SK-N-MC (cell line): ENCODE results near the gene TCIRG1.

Experiments
- DNase-seq: peaks from one replicate; pipeline ENCODE4 v3.0.0-alpha.2; 2011; ENCODE audit warnings: low read depth, low spot score
- H3K27ac ChIP-seq: fragments of 200-600 bp; sonication (generic); 2 replicates; pipeline ENCODE4 v1.5.1; 2016; ENCODE audit warnings: mixed run types
- H3K36me3 ChIP-seq: fragments of 200-600 bp; sonication (generic); 2 replicates; pipeline ENCODE4 v1.6.1; 2017; ENCODE audit warnings: antibody characterized with exemption, low read length, mixed read lengths; ENCODE audit not compliant: insufficient read depth
- H3K4me3 ChIP-seq: fragments of 200-600 bp; sonication (generic); 2 replicates; pipeline ENCODE4 v1.5.1; 2016
- H3K9ac ChIP-seq: fragments of 200-600 bp; sonication (generic); 2 replicates; pipeline ENCODE4 v1.8.0; 2017; ENCODE audit warnings: mixed run types, mixed read lengths; ENCODE audit not compliant: insufficient read length
- H3K9me3 ChIP-seq: fragments of 200-600 bp; sonication (generic); 2 replicates; pipeline ENCODE4 v1.6.1; 2017; ENCODE audit warnings: low read depth, mild to moderate bottlenecking, antibody characterized with exemption, low read length, moderate library complexity, mixed read lengths
- EZH2 ChIP-seq: fragments of 200-600 bp; sonication (generic); IDR thresholded peaks from one replicate; pipeline ENCODE4 v1.6.1; 2017; ENCODE audit warnings: antibody characterized with exemption
- FOXP2 ChIP-seq: optimal IDR thresholded peaks from 2 replicates; pipeline ENCODE3; 2011; ENCODE audit warnings: mild to moderate bottlenecking, moderate library complexity; ENCODE audit not compliant: insufficient read depth; ENCODE audit errors: extremely low read length, control extremely low read depth
- POLR2AphosphoS5 ChIP-seq: IDR thresholded peaks from 2 replicates; pipeline ENCODE4 v1.6.1; 2012; ENCODE audit warnings: mild to moderate bottlenecking, low read depth, low read length, borderline replicate concordance

The TCIRG1 gene

DNA sequence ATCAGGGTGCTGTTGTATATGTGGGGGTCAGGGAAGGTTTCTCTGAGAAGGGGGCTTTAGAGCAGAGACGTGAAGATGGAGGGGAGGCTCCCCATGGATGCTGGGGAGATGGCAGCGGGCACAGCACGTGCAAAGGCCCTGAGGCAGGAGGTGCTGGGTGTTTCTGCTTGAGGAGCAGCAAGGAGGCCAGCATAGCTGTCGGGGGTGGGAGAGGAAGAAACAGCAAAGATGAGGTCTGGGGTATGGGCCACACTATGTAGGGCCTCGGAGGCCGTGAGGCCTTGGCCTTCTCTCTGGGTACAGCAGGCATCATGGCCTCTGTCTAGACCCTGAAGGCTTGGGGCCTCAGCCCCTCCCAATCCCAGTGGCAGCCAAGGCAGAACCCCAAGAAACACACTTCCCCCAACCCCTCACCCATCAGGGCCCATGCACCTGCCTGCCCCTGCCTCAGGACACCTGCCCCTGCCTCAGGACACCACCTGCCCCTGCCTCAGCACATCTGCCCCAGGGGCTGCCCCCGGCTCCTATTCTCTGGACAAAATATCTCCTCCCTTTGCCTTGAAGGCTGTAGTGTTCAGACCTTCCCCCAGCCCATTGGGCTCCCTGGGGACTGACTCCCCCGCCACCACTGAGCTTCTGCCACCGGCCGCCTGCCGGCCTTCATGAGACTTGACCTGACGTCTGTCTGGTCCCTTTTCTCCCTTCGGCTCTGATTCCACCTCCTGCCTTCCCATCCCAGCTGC is 22.5 kb upstream of the TCIRG1 start:
- Histone ChIP-seq H3K4me3 (no peak overlapping the region), H3K27ac (no peak overlapping the region)

DNA sequence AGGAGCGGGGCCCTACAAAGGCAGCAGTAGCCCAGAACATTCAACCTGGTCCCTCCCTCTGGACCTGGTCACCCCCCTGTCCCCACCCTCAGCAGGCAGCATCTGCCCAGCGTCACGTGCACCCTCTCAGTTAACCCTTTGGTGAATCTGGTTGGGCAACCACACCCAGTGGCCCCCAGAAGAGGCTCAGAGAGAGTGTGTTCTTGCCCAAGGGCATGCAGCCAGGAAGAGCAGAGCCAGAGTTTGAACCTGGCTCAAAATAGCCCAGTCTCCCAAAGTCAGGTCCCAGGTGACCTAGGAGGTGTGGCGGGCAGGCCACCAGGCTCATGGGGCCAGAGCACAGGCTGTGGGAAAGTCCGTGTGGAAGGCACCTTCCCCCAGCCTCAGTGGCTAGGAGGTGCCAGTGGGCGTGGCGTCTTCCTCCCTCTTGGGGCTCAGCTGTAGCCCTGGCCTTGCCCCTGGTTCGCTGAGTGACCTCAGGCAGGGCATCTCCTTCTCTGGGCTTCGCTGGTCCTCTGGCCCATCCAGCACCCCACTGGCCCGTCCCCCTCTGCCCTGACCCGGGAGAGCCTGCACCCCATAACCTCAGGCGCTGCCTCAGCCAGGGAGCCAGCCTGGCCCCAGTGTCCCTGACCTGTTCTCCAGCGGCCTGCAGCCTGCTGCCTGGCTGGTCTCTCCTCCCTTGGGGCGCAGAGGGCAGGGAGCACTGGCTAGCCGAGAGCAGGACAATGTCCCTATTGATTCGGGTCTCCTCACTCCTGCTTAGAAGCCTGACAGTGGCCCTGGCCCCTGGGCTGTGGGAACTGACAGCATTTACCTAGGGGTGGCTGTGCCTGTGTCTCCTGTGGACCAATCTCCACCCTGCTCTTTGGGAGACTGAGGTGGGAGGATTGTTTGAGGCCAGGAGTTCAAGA is 21.7 kb upstream of the TCIRG1 start:
- no peak for DNase-seq
- Histone ChIP-seq H3K9ac (no peak overlapping the region), H3K9me3 (no peaks in the 10 kb centered on the region), H3K36me3 (no peaks in the 10 kb centered on the region), H3K4me3 (no peak overlapping the region), H3K27ac (no peak overlapping the region)
- TF ChIP-seq POLR2AphosphoS5, result no peak
- TF ChIP-seq EZH2, result no peak
- TF ChIP-seq FOXP2, result no peak

More for the DNA sequence above, 22.5 kb upstream of the TCIRG1 start:
- H3K9me3 ChIP-seq, result no peaks in the 10 kb centered on the region
- DNase-seq, result no peak
- TF ChIP-seq FOXP2, result no peak
- H3K9ac ChIP-seq, result no peak overlapping the region
- H3K36me3 ChIP-seq, result no peaks in the 10 kb centered on the region

DNA sequence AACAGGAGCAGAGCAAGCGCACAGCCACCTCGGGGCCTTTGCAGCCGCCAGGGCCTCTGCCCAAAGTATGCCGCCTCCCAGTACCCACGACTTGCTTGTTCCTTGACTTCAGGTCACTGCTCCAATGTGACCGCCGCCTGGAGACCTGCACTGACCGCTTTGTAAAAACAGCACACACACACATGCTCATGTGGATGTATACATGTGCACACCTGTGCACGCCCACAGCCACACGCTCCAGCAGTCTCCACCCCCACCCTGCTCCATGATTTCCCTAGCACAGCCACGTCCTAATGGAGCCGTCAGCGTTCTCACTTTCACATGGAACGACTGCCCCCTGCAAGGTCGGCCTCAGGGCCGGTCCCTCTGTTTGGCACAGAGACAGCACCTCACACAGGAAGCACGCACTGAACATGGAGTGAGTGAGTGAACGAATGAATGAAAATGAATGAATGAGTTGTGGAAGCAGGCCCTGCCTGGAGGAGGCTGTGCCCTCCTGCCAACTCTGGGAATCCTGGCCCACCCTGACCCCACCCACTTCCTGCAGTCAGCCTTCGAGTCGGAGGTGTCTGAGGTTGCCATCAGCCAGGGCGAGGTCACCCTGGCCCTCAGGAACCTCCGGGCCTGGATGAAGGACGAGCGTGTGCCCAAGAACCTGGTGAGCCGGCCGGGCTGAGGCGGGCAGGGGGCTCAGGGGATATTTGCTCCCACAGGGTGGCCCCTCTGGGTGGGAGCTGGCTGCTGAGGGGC is 20.7 kb upstream of the TCIRG1 start:
- H3K27ac ChIP-seq, result no peak overlapping the region
- H3K9ac ChIP-seq, result no peak overlapping the region
- no peaks in the 10 kb centered on the region for H3K36me3 ChIP-seq
- no peak overlapping the region for H3K4me3 ChIP-seq
- H3K9me3 ChIP-seq, result no peaks in the 10 kb centered on the region
- no peak for TF ChIP-seq FOXP2
- TF ChIP-seq EZH2, result no peak
- no peak for TF ChIP-seq POLR2AphosphoS5
- no peak for DNase-seq

DNA sequence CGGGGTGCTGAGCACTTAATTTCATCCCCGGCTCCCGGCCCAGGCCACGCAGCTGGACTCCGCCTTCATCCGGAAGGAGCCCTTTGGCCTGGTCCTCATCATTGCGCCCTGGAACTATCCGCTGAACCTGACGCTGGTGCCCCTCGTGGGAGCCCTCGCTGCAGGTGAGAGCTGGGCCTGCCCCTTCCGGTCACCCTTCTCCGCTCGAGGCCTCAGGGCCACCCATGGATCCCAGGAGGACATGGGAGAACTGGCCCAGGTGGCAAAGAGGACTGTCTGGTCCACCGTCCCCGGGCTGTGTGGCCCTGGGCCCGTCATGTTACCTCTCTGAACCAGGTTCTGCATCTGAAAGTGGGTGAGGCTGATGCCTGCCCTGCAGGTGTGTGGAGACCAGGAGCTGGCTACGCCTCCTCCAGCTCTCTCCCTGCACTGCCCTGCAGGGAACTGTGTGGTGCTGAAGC is 20.1 kb upstream of the TCIRG1 start:
- H3K4me3 ChIP-seq, result no peak overlapping the region
- no peaks in the 10 kb centered on the region for H3K9me3 ChIP-seq
- H3K9ac ChIP-seq, result no peak overlapping the region
- TF ChIP-seq POLR2AphosphoS5, result no peak
- TF ChIP-seq FOXP2, result no peak
- no peak for TF ChIP-seq EZH2
- H3K27ac ChIP-seq, result no peak overlapping the region
- DNase-seq, result no peak
- H3K36me3 ChIP-seq, result no peaks in the 10 kb centered on the region

DNA sequence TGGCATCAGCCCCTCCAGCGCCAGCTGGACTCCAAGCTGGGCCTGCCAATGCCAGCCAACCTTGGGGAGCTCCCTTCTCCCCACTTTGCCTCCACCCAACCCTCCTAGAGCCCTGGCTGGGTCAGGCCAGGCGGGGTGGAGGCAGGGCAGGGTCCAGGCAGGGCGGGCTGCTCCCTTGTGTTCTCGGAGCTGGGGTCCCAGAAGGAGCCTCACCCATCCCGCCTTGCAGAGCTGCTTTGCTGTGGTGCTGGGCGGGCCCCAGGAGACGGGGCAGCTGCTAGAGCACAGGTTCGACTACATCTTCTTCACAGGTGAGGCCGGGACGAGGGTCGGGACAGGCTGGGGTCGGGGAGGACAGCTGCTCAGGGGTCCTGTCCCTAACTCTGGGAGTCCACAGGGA is 19.3 kb upstream of the TCIRG1 start:
- H3K36me3 ChIP-seq, result no peaks in the 10 kb centered on the region
- no peak for TF ChIP-seq EZH2
- no peak for TF ChIP-seq FOXP2
- no peak for TF ChIP-seq POLR2AphosphoS5

DNA sequence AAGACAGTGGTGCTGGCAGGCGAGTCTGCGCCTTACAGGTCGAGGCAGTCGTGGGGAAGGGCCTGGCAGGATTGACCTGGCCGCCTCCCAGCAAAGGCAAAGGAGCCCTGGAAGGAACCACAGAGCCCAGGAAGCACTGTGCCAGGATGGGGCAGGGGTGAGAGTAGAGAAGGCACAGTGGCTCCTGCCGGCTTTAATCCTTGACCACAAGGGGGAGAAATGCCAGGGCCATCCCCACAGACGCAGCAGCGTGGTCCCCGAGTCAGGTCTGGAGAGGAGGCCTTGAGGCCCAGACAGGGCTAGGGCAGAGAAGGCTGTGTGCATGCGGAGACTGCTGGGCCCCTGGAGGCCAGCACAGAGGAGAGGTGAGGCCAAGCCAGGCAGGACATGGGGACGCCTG is 18.2 kb upstream of the TCIRG1 start:
- H3K9ac ChIP-seq, result no peak overlapping the region
- H3K27ac ChIP-seq, result no peak overlapping the region
- no peaks in the 10 kb centered on the region for H3K36me3 ChIP-seq
- no peak overlapping the region for H3K4me3 ChIP-seq
- TF ChIP-seq FOXP2, result no peak
- no peak for TF ChIP-seq EZH2
- TF ChIP-seq POLR2AphosphoS5, result no peak
- no peaks in the 10 kb centered on the region for H3K9me3 ChIP-seq
- no peak for DNase-seq

More for the DNA sequence above, 19.3 kb upstream of the TCIRG1 start:
- Histone ChIP-seq H3K4me3 (no peak overlapping the region), H3K9ac (no peak overlapping the region), H3K27ac (no peak overlapping the region), H3K9me3 (no peaks in the 10 kb centered on the region)
- DNase-seq, result no peak

DNA sequence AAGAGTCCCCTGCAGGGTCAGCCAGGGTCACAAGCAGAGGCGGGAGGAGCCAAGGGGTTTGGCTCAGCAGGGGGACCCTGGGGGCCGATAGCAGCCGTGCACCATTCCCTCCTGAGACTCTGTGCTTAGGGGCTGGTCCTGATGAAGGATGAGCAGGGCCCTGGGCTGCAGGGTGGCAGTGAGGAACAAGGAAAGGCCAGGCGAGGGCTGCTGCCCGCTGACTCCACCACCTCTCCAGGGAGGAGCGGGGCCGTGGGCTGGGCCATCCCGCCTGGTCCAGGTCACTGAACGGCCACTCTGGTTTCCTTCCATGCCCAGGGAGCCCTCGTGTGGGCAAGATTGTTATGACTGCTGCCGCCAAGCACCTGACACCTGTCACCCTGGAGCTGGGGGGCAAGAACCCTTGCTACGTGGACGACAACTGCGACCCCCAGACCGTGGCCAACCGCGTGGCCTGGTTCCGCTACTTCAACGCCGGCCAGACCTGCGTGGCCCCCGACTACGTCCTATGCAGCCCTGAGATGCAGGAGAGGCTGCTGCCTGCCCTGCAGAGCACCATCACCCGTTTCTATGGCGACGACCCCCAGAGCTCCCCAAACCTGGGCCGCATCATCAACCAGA is 17.5 kb upstream of the TCIRG1 start:
- Histone ChIP-seq H3K9ac (no peak overlapping the region), H3K4me3 (no peak overlapping the region), H3K36me3 (no peaks in the 10 kb centered on the region), H3K9me3 (no peaks in the 10 kb centered on the region), H3K27ac (no peak overlapping the region)
- no peak for DNase-seq
- TF ChIP-seq FOXP2, result no peak
- no peak for TF ChIP-seq POLR2AphosphoS5
- TF ChIP-seq EZH2, result no peak

DNA sequence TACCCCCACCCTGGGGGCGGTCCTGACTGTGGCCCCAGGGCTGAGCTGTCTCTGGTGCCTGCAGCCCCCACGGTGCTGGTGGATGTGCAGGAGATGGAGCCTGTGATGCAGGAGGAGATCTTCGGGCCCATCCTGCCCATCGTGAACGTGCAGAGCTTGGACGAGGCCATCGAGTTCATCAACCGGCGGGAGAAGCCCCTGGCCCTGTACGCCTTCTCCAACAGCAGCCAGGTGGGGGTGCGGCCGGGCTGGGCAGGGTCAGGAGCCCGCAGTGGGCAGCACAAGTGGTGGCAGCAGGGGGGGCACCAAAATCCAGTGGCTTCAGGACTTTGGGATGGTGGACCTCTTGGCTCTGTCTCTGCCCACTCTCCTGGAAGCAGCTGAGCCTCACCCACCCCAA is 16.3 kb upstream of the TCIRG1 start:
- TF ChIP-seq POLR2AphosphoS5 (no peak), FOXP2 (no peak), EZH2 (no peak)
- H3K36me3 ChIP-seq, result no peaks in the 10 kb centered on the region
- no peaks in the 10 kb centered on the region for H3K9me3 ChIP-seq
- H3K27ac ChIP-seq, result no peak overlapping the region
- no peak for DNase-seq
- no peak overlapping the region for H3K4me3 ChIP-seq
- no peak overlapping the region for H3K9ac ChIP-seq
